ENCODE results near the gene PTPRN2. TPM values are rescaled to one million over a fixed set of nuclear protein-coding genes. Genes with fewer than 3 reads are reported as not detected.
A peak's percentile ranks its signal among the peaks of the same experiment; 100 is the strongest.

PTPRN2 gene
- total and polyA plus RNA-seq, 2 donors, result 1.7 to 1.9 TPM

- H3K27me3 ChIP-seq (ENCODE audit: control insufficient read depth in 2 of 2, insufficient read depth in 1 of 2, low read length in 1 of 2), result peaks cover 93 to 100% of the 10 kb centered on the region in 2 donors
- no peaks in the 10 kb centered on the region for H3K36me3 ChIP-seq (ENCODE audit: control insufficient read depth in 2 of 2, insufficient read depth in 2 of 2, low read length in 1 of 2)
- H3K27ac ChIP-seq (ENCODE audit: low read depth in 1 of 2, low read length in 1 of 2), result no peak overlapping the region
- H3K4me3 ChIP-seq (ENCODE audit: low read length in 2 of 2), result no peak overlapping the region
- peaks cover 10 to 30% of the 10 kb centered on the region in 2 donors for H3K4me1 ChIP-seq (ENCODE audit: control insufficient read depth in 2 of 2, insufficient read depth in 2 of 2, low read length in 2 of 2)
- 6% methylated on average over 77 of the region's 77 CpGs for WGBS
- no peak for DNase-seq (ENCODE audit: low read depth in 6 of 9, low spot score in 9 of 9)
- peaks cover 0 to 6% of the 10 kb centered on the region in 2 donors for H3K9me3 ChIP-seq (ENCODE audit: control insufficient read depth in 2 of 2, insufficient read depth in 1 of 2, low read length in 1 of 2)
Observed at GRCh38 chr7:157685430-157686284, 902.0 kb downstream of the PTPRN2 start.

DNA sequence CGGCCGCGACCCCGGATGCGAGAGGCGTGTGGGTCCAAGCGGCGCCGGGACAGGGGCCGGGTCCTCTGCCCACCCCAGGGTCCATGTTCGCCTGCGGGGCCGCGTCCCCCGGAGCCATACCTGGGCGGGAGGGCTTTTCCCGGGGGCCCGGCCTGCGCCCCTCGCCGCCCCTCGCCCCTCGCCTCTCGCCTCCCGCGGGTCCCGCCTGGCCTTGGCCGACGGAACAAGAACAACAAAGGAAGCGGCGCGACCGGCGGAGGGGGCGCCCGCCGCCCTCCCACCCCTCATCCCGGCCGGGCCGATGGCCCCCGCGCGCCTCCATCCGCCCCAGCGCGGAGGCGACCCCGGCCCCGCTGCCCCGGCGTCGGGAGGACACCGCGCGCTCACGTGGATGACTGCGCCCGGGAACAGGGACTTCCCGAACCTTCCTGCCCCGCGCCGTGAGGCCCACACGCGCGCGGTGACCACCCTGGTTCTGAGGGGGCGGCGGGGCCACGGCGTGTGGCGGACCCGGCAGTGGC is 902.7 kb downstream of the PTPRN2 start:
- Histone ChIP-seq H3K36me3 (ENCODE audit: control insufficient read depth in 2 of 2, insufficient read depth in 2 of 2, low read length in 1 of 2) (no peaks in the 10 kb centered on the region), H3K27ac (ENCODE audit: low read depth in 1 of 2, low read length in 1 of 2) (no peak overlapping the region), H3K4me3 (ENCODE audit: low read length in 2 of 2) (no peak overlapping the region), H3K27me3 (ENCODE audit: control insufficient read depth in 2 of 2, insufficient read depth in 1 of 2, low read length in 1 of 2) (peaks cover 92 to 100% of the 10 kb centered on the region in 2 donors), H3K9me3 (ENCODE audit: control insufficient read depth in 2 of 2, insufficient read depth in 1 of 2, low read length in 1 of 2) (peaks cover 0 to 4% of the 10 kb centered on the region in 2 donors), H3K4me1 (ENCODE audit: control insufficient read depth in 2 of 2, insufficient read depth in 2 of 2, low read length in 2 of 2) (peaks cover 5 to 26% of the 10 kb centered on the region in 2 donors)
- no peak for DNase-seq (ENCODE audit: low read depth in 6 of 9, low spot score in 9 of 9)
- WGBS, result 3% methylated on average over 72 of the region's 72 CpGs

DNA sequence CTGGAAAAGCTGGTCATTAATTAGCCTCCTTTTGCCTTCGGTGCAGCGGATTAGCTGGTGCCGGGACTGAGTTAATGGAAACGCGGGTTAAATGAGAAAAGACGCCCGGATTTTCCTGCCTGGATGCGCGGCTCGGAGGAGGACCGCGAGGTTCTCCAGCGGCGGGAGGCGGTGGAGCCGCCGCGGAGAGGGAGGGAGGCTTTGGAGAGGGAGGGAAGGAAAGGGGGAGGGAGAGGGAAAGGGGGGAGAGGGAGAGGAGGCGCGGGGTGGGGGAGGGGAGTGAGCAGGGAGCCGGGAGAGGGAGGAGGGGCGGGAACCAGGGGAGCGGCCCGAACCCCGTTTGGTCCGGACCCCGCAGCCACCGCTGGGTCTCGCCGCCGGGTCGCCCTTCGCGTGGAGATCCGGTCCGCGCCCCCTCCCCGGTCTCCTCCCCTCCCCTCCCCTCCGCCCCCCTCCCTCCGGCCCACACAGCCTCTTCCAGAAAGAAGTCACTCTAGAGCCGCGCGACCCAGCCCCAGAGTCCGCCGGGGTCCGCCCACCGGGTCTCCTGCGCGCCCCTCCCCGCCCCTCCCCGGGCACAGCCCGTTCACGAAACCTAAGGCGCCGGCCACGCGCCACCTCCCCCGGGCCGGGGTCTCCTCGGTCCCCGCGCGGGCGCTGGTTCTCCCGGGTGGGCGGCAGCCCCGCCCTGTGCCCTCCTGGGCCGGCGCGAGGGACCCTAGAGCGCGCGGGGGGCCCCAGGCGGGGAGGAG is 903.3 kb downstream of the PTPRN2 start:
- H3K4me3 ChIP-seq (ENCODE audit: low read length in 2 of 2), result no peak overlapping the region
- peaks cover 91 to 100% of the 10 kb centered on the region in 2 donors for H3K27me3 ChIP-seq (ENCODE audit: control insufficient read depth in 2 of 2, insufficient read depth in 1 of 2, low read length in 1 of 2)
- peaks cover 5 to 20% of the 10 kb centered on the region in 2 donors for H3K4me1 ChIP-seq (ENCODE audit: control insufficient read depth in 2 of 2, insufficient read depth in 2 of 2, low read length in 2 of 2)

GRCh38 chr7:157683747-157684156 is 903.9 kb downstream of the PTPRN2 start:
- Histone ChIP-seq H3K27me3 (ENCODE audit: control insufficient read depth in 2 of 2, insufficient read depth in 1 of 2, low read length in 1 of 2) (peaks cover 86 to 97% of the 10 kb centered on the region in 2 donors), H3K9me3 (ENCODE audit: control insufficient read depth in 2 of 2, insufficient read depth in 1 of 2, low read length in 1 of 2) (no peaks in the 10 kb centered on the region), H3K27ac (ENCODE audit: low read depth in 1 of 2, low read length in 1 of 2) (no peak overlapping the region), H3K4me3 (ENCODE audit: low read length in 2 of 2) (no peak overlapping the region), H3K4me1 (ENCODE audit: control insufficient read depth in 2 of 2, insufficient read depth in 2 of 2, low read length in 2 of 2) (peaks cover 5 to 16% of the 10 kb centered on the region in 2 donors), H3K36me3 (ENCODE audit: control insufficient read depth in 2 of 2, insufficient read depth in 2 of 2, low read length in 1 of 2) (no peaks in the 10 kb centered on the region)
- no peak for DNase-seq (ENCODE audit: low read depth in 6 of 9, low spot score in 9 of 9)
- WGBS, result 13% methylated on average over 20 of the region's 20 CpGs

More for the DNA sequence above, 903.3 kb downstream of the PTPRN2 start:
- no peaks in the 10 kb centered on the region for H3K36me3 ChIP-seq (ENCODE audit: control insufficient read depth in 2 of 2, insufficient read depth in 2 of 2, low read length in 1 of 2)
- no peaks in the 10 kb centered on the region for H3K9me3 ChIP-seq (ENCODE audit: control insufficient read depth in 2 of 2, insufficient read depth in 1 of 2, low read length in 1 of 2)
- no peak overlapping the region for H3K27ac ChIP-seq (ENCODE audit: low read depth in 1 of 2, low read length in 1 of 2)
- no peak for DNase-seq (ENCODE audit: low read depth in 6 of 9, low spot score in 9 of 9)
- 3% methylated on average over 71 of the region's 74 CpGs for WGBS

- H3K27me3 ChIP-seq (ENCODE audit: control insufficient read depth in 2 of 2, insufficient read depth in 1 of 2, low read length in 1 of 2), result peaks cover 86 to 97% of the 10 kb centered on the region in 2 donors
- H3K27ac ChIP-seq (ENCODE audit: low read depth in 1 of 2, low read length in 1 of 2), result no peak overlapping the region
- 19% methylated on average over 21 of the region's 21 CpGs for WGBS
- no peak overlapping the region for H3K4me3 ChIP-seq (ENCODE audit: low read length in 2 of 2)
- no peak for DNase-seq (ENCODE audit: low read depth in 6 of 9, low spot score in 9 of 9)
- no peaks in the 10 kb centered on the region for H3K9me3 ChIP-seq (ENCODE audit: control insufficient read depth in 2 of 2, insufficient read depth in 1 of 2, low read length in 1 of 2)
- no peaks in the 10 kb centered on the region for H3K36me3 ChIP-seq (ENCODE audit: control insufficient read depth in 2 of 2, insufficient read depth in 2 of 2, low read length in 1 of 2)
- peaks cover 5 to 18% of the 10 kb centered on the region in 2 donors for H3K4me1 ChIP-seq (ENCODE audit: control insufficient read depth in 2 of 2, insufficient read depth in 2 of 2, low read length in 2 of 2)
Observed at GRCh38 chr7:157682946-157683746, 904.5 kb downstream of the PTPRN2 start.

GRCh38 chr7:157682064-157682945 is 905.3 kb downstream of the PTPRN2 start:
- Histone ChIP-seq H3K9me3 (ENCODE audit: control insufficient read depth in 2 of 2, insufficient read depth in 1 of 2, low read length in 1 of 2) (no peaks in the 10 kb centered on the region), H3K4me3 (ENCODE audit: low read length in 2 of 2) (no peak overlapping the region), H3K36me3 (ENCODE audit: control insufficient read depth in 2 of 2, insufficient read depth in 2 of 2, low read length in 1 of 2) (no peaks in the 10 kb centered on the region), H3K4me1 (ENCODE audit: control insufficient read depth in 2 of 2, insufficient read depth in 2 of 2, low read length in 2 of 2) (peaks cover 5 to 23% of the 10 kb centered on the region in 2 donors), H3K27me3 (ENCODE audit: control insufficient read depth in 2 of 2, insufficient read depth in 1 of 2, low read length in 1 of 2) (peaks cover 83 to 96% of the 10 kb centered on the region in 2 donors), H3K27ac (ENCODE audit: low read depth in 1 of 2, low read length in 1 of 2) (no peak overlapping the region)
- 50% methylated on average over 28 of the region's 28 CpGs for WGBS
- DNase-seq (ENCODE audit: low read depth in 6 of 9, low spot score in 9 of 9), result no peak

DNA sequence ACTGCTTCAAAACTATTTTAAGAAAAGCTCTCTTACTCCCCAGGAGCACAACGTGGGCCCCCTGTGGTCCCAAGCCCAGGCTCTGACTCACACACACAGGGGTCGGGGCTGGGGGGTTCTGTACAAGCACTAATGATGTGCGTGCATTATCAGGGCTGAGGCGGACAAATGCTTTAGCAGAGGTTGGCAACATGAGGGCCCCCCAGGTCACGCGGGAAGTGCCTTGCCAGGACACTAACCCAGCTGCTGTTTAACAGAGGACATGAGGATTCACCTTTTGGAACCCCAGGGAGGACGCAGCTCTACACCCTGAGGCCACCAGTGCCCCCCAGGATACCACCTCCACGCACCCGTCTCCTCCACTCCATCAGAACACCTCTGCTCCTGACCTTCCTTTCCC is 908.0 kb downstream of the PTPRN2 start:
- DNase-seq (ENCODE audit: low read depth in 6 of 9, low spot score in 9 of 9), result no peak
- 67% methylated on average over 9 of the region's 9 CpGs for WGBS

DNA sequence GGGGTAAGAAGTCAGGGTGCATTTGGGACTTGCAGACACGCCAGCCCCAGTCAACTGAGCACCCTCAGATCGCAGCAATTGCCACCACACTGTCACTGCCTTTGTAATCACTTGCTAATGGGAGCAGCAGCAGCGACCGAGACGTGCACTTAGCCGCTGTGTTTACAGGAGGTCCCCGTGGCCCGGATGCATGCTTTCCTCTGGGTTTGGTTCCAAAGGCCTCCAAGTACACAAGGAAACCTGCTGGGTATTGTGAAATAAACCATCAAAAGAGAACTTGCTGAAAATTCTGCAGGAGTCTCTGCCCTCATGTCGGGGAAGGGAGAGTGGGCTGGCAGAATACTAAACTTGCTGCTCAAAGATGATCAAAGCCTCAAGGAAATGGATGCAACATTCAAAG is 909.1 kb downstream of the PTPRN2 start:
- no peak overlapping the region for H3K27ac ChIP-seq (ENCODE audit: low read depth in 1 of 2, low read length in 1 of 2)
- DNase-seq (ENCODE audit: low read depth in 6 of 9, low spot score in 9 of 9), result peak in 1 of 9 donors; percentile 33
- H3K27me3 ChIP-seq (ENCODE audit: control insufficient read depth in 2 of 2, insufficient read depth in 1 of 2, low read length in 1 of 2), result peaks cover 46 to 73% of the 10 kb centered on the region in 2 donors
- no peak overlapping the region for H3K4me3 ChIP-seq (ENCODE audit: low read length in 2 of 2)
- H3K9me3 ChIP-seq (ENCODE audit: control insufficient read depth in 2 of 2, insufficient read depth in 1 of 2, low read length in 1 of 2), result peaks cover 0 to 8% of the 10 kb centered on the region in 2 donors
- WGBS, result 27% methylated on average over 9 of the region's 9 CpGs
- peaks cover 5 to 37% of the 10 kb centered on the region in 2 donors for H3K4me1 ChIP-seq (ENCODE audit: control insufficient read depth in 2 of 2, insufficient read depth in 2 of 2, low read length in 2 of 2)
- no peaks in the 10 kb centered on the region for H3K36me3 ChIP-seq (ENCODE audit: control insufficient read depth in 2 of 2, insufficient read depth in 2 of 2, low read length in 1 of 2)

More for the DNA sequence above, 908.0 kb downstream of the PTPRN2 start:
- H3K4me1 ChIP-seq (ENCODE audit: control insufficient read depth in 2 of 2, insufficient read depth in 2 of 2, low read length in 2 of 2), result peaks cover 5 to 34% of the 10 kb centered on the region in 2 donors
- no peak overlapping the region for H3K4me3 ChIP-seq (ENCODE audit: low read length in 2 of 2)
- H3K36me3 ChIP-seq (ENCODE audit: control insufficient read depth in 2 of 2, insufficient read depth in 2 of 2, low read length in 1 of 2), result no peaks in the 10 kb centered on the region
- peaks cover 0 to 8% of the 10 kb centered on the region in 2 donors for H3K9me3 ChIP-seq (ENCODE audit: control insufficient read depth in 2 of 2, insufficient read depth in 1 of 2, low read length in 1 of 2)
- peaks cover 56 to 79% of the 10 kb centered on the region in 2 donors for H3K27me3 ChIP-seq (ENCODE audit: control insufficient read depth in 2 of 2, insufficient read depth in 1 of 2, low read length in 1 of 2)
- H3K27ac ChIP-seq (ENCODE audit: low read depth in 1 of 2, low read length in 1 of 2), result no peak overlapping the region

Data from thymus (tissue), 11 donors.